Measurements from ENCODE around the gene CLEC3A. TPM values are rescaled to one million over a fixed set of nuclear protein-coding genes. Genes with fewer than 3 reads are reported as not detected.
A peak's percentile ranks its signal among the peaks of the same experiment; 100 is the strongest.
"Not testable (repeated sequence)": the region's sequence is repeated elsewhere in the genome, so short reads cannot be mapped to it uniquely, and the experiment has no call there.

CLEC3A gene, protein sequence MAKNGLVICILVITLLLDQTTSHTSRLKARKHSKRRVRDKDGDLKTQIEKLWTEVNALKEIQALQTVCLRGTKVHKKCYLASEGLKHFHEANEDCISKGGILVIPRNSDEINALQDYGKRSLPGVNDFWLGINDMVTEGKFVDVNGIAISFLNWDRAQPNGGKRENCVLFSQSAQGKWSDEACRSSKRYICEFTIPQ
- total RNA-seq (2014; rRNA removed; shearing (Covaris generic)), result not detected in 2 replicates

- DNase-seq (ENCODE audit: low spot score), result no peak
Measured at GRCh38 chr16:78022347-78023060, at the start of gene CLEC3A. CLEC3A (plus strand) TSS chr16:78022548; CDS start chr16:78022627, 79 bp downstream.

DNA sequence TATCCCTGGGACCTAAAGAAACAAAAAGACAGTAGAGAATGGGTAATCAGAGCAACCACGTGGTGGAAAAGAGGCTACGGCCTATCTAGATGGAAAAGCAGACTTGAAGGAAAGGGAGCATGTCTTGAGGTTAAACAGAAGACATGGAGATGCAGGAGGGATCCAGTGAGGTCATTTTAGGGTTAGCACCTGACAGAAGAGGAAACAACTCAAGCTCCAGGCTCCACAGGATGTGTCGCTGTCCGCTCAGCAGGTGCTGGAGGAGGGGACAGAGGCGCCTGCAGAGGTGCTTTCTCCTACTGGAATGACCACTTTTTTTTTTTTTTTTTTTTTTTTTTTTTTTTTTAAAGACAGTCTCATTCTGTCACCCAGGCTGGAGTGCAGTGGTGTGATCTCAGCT is 47.5 kb upstream of the CLEC3A start:
- peak; percentile 19 for DNase-seq (ENCODE audit: low spot score)

DNA sequence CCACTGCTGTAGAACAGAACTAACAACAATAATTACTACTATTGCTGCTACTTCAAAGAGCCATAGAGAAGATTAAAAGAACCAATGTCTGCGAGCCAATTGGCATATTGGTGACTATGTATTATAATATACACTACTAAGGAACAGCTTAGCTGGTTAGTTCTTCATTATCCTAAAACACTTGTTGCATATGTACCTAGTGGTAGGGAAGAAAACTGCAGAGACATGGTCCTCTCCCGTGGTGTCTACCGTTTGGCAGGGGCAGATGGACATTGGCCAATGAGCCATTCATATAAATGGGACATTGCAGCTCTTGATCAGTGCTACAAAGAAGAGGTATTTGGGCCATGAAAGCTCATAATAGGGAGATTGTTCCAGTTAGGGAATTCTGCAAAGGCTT is 46.4 kb upstream of the CLEC3A start:
- DNase-seq (ENCODE audit: low spot score), result no peak

DNA sequence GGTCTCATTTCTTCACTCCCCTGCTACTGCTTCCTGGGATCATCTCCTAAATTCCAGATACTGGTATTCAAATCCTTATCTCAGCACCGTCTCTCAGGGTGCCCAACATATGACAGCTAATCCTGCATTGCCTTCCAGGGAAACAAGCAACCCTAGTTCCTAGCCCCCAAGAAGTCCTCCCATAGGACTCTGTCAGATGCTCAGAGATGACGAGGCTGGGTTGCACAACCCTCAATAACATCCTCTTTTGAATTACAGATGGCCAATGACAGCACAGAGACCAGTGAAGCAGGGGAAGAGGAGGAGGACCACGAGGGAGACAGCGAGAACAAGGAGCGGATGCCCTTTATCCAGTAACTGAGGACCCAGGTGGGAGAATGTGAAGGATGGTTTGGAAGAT is 45.0 kb upstream of the CLEC3A start:
- DNase-seq (ENCODE audit: low spot score), result no peak

GRCh38 chr16:77985111-77985510 is 37.2 kb upstream of the CLEC3A start:
- no peak for DNase-seq (ENCODE audit: low spot score)

DNA sequence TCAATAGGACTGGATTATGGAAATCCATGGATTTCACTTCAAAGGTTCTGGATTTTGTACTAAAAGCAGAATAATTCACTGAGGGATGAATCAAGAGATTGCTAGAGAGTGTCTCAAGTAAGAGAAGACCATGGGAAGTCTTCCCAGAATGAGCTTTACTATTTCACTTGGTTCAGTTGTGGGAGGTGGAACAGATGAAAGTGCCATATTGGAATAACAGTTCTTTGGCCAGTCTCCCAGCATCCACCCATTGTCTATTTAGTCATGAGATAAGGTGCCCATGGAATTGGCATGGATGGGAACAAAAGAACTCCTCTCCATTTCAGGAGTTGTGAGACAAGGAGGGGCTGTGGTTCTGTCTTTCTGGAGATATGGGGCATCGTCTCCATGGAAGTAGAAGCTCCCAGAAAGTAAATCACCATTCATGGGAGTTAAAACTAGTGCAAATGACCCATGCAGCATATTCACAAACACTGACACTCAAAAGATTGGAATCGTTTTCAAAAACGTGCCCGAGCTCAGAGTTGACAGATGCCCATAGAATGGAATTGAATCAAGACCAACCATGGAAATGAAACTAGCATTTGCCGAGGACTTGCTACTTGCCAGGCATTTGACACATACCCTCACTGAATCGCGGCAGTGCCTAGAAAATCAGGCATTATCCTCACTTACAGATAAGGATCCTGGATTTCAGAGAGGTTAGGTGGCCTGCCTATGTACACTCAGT is 36.2 kb upstream of the CLEC3A start:
- no peak for DNase-seq (ENCODE audit: low spot score)

- DNase-seq (ENCODE audit: low spot score), result no peak
Measured at GRCh38 chr16:77987810-77988209, 34.5 kb upstream of the CLEC3A start.

- DNase-seq (ENCODE audit: low spot score), result no peak
Measured at GRCh38 chr16:77989846-77990245, 32.5 kb upstream of the CLEC3A start.

- DNase-seq (ENCODE audit: low spot score), result no peak
Measured at GRCh38 chr16:77991701-77992100, 30.6 kb upstream of the CLEC3A start.

DNA sequence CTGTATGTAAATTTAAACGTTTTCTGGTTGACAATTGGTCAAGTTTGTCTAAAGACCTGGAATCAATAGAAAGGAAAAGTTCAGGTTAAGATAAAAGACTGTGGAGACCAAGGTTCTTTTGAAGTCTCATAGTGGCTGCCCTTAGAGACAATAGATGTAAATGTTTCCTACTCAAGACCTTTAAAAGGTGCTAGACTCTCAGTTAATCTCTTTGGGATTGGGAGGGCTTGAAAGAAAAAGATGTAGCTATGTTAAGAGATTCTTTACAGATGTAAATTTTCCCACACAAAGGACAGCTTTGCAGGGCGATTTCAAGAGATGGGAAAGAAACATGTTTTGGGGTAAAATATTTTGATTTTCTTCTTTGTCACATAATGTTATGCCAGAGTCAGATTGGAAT is 30.0 kb upstream of the CLEC3A start:
- DNase-seq (ENCODE audit: low spot score), result not testable (repeated sequence)

- DNase-seq (ENCODE audit: low spot score), result peak; percentile 14
Measured at GRCh38 chr16:77993111-77993985, 29.0 kb upstream of the CLEC3A start.

DNA sequence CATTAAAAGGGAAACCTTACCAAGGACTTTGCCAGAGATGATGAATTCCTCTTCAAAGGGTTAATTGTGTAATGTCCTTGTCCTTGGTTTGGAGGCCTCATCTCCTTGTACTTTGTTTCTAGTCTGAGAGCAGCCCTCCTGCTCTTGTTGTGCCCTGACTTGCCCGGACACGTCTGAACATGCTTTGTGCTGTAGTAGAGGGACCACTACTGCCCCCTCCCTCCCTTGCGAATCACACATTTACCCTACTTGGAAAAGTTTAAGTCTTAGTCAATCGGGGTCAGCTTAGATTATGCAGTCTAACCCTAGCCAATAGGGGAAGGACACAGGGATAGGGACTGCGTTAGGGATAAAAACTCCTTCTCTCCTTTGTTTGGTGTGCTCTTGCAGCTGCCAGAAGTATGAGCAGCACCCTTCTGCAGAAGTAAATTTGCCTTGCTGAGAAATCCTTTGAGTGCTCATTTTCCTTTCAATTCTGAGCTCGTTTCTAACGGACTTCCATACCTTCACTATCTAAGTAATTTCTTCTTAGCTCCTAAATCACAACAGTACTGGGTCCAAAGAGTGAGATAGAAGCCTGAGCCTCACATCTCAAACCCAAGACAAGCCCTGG is 26.4 kb upstream of the CLEC3A start:
- no peak for DNase-seq (ENCODE audit: low spot score)

- no peak for DNase-seq (ENCODE audit: low spot score)
Measured at GRCh38 chr16:77998350-77999023, 23.9 kb upstream of the CLEC3A start.

DNA sequence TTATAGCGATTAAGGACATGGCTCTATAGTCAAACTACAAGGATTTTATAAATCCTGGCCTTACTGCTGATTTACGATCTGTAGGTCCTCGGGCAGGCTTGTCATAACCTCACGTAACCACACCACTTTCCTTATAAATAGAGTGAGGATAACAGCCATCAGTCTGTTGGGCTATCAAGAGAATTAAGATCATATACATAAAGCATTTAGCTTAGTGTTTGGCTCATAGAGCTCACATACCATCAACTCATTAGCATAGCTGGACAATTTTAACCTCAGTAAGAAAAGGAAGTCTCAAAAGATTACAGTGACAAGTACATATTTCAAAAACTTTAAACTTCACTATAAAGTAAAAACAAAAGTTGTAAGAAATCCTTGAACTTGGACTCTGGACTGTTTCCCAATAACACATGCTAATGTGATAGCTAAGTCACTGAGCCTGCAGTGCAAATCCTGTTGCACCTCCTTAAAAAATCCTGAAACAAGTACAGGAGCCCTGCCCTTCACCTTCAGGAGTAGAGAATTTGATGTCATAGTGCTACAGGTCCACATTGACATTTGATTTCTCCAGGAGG is 20.8 kb upstream of the CLEC3A start:
- DNase-seq (ENCODE audit: low spot score), result no peak

DNA sequence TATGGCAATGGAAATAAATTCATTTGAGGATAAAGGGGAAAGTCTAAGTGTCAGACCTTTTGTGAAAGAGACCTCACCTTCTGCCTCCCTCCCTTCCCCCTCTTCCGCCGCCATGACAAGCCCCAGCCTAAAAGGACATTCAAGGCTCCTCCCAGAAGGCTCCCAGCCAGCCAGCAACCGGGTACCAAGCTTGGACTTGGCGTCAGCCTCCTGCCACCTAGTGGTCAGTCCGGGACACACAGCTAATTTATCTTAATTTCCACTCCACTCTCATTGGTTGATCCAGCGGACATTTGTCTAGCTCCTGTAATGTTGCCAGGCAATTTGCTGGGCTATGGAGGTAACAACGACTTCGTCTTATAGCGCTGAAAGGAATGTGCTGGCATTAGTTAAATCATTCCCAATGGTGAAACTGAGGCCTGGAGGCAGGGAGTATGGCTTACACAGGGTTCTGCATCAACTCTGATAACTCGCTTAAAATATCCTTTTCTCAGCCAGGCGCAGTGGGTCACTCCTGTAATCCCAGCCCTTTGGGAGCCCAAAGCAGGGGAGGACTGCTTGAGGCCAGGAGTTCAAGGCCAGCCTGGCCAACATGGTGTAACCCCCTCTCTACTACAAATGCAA is 19.3 kb upstream of the CLEC3A start:
- DNase-seq (ENCODE audit: low spot score), result peak; percentile 89

DNA sequence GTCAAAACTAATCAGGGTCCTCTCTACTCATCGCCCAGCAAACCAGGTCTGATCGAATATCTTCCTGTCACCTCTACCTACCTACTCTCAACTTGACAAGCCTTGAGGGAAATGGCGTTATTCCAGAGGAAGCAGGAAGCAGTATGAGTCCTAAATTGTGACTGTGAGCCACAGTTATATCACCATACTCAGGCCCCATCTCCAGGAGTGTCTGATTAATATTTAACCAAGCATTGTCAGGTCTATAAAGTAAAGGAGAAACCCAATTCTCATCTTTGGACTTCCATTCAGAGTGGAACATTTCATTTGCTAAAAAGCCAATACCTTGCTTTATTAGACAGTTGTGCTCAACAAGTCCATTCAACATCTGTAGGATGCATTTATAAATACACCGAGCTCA is 17.8 kb upstream of the CLEC3A start:
- no peak for DNase-seq (ENCODE audit: low spot score)

DNA sequence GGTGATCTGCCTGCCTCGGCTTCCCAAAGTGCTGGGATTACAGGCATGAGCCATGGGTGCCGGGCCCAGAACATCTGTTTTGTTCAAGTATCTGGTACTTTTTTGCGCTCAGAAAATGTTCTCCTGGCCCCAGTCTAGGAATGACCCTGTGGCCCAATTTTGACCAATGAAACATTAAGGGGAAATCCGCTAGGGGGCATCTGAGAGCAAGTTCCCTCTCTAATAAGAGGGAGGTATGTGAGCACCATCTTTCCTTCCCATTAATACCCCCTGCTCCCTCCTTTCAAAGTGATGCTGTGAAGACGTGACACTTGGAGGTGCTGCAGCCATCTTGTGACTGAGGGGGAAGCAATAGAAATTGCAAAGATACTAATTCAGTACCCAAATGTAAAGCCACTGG is 16.5 kb upstream of the CLEC3A start:
- DNase-seq (ENCODE audit: low spot score), result no peak

DNA sequence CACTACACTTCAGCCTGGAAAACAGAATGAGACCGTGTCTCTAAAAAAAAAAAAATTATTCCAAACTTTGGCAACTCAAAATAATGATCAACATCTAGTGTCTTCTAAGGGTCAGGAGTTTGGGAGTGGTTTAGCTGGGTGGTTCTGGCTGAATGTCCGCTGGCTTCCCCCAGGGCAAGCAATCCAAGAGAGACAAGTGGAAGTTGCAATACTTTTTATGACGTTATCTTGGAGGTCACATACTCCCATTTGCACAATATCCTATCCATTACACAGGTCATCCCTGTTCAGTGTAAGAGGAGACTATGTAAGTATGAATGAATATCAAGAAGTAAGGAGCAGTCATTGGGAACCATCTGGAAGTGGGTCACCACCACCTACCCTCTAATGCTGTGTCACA is 15.2 kb upstream of the CLEC3A start:
- DNase-seq (ENCODE audit: low spot score), result no peak

GRCh38 chr16:78024159-78024558 is 1.8 kb downstream of the CLEC3A start:
- DNase-seq (ENCODE audit: low spot score), result no peak

DNA sequence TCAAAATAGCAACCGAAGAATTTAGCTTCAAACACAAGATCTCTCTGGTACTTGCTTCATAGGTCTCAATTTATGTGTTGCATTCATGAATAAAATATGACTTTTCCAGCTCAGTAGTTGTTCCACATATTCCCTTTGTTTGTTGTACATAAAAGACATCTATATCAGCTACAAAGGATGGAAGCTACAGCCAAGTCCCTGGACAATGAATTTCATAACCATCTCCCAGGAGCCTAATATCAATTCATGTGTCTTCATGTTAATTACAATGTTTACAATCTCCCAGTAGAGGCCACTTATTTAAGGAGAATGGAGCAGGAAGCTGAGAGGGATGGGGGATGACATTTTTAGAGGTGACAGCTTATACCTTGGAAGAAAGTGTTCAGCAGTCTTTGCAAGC is 3.3 kb downstream of the CLEC3A start:
- DNase-seq (ENCODE audit: low spot score), result no peak
